ENCODE data around the gene BPIFB1.

Gene BPIFB1

GRCh38 chr20:33280000-33280680 lies 2.9 kb upstream of the BPIFB1 start:
- Mint-ChIP-seq H3K4me3 (no peak overlapping the region), H3K4me1 (no peaks in the 10 kb centered on the region), H3K36me3 (ENCODE audit: low read depth) (no peaks in the 10 kb centered on the region), H3K27me3 (peaks cover 12% of the 10 kb centered on the region), H3K9me3 (no peaks in the 10 kb centered on the region), H3K27ac (no peak overlapping the region)
- ATAC-seq, result no peak
- DNase-seq, result no peak

GRCh38 chr20:33280775-33281174 lies 2.2 kb upstream of the BPIFB1 start:
- DNase-seq (no peak), ATAC-seq (no peak)
- Mint-ChIP-seq H3K4me1 (no peaks in the 10 kb centered on the region), H3K4me3 (no peak overlapping the region), H3K9me3 (no peaks in the 10 kb centered on the region), H3K36me3 (ENCODE audit: low read depth) (no peaks in the 10 kb centered on the region), H3K27me3 (peaks cover 12% of the 10 kb centered on the region), H3K27ac (no peak overlapping the region)

- no peak overlapping the region for H3K27ac Mint-ChIP-seq
- peaks cover 12% of the 10 kb centered on the region for H3K27me3 Mint-ChIP-seq
- H3K4me3 Mint-ChIP-seq, result no peak overlapping the region
- ATAC-seq (no peak), DNase-seq (no peak)
- no peaks in the 10 kb centered on the region for H3K4me1 Mint-ChIP-seq
- H3K9me3 Mint-ChIP-seq, result no peaks in the 10 kb centered on the region
- no peaks in the 10 kb centered on the region for H3K36me3 Mint-ChIP-seq (ENCODE audit: low read depth)
Measured at GRCh38 chr20:33281550-33282146, 1.4 kb upstream of the BPIFB1 start.

GRCh38 chr20:33282196-33282934 lies 649 bp upstream of the BPIFB1 start:
- DNase-seq (no peak), ATAC-seq (no peak)
- peaks cover 11% of the 10 kb centered on the region for H3K27me3 Mint-ChIP-seq
- H3K9me3 Mint-ChIP-seq, result no peaks in the 10 kb centered on the region
- H3K4me1 Mint-ChIP-seq, result no peaks in the 10 kb centered on the region
- no peak overlapping the region for H3K4me3 Mint-ChIP-seq
- H3K27ac Mint-ChIP-seq, result no peak overlapping the region
- H3K36me3 Mint-ChIP-seq (ENCODE audit: low read depth), result no peaks in the 10 kb centered on the region

- no peaks in the 10 kb centered on the region for H3K36me3 Mint-ChIP-seq (ENCODE audit: low read depth)
- ATAC-seq (no peak), DNase-seq (no peak)
- peaks cover 9% of the 10 kb centered on the region for H3K27me3 Mint-ChIP-seq
- no peaks in the 10 kb centered on the region for H3K9me3 Mint-ChIP-seq
- no peaks in the 10 kb centered on the region for H3K4me1 Mint-ChIP-seq
- H3K27ac Mint-ChIP-seq, result no peak overlapping the region
- H3K4me3 Mint-ChIP-seq, result no peak overlapping the region
Measured at GRCh38 chr20:33284284-33284683, 1.3 kb downstream of the BPIFB1 start.

GRCh38 chr20:33284937-33285336 lies 1.9 kb downstream of the BPIFB1 start:
- Mint-ChIP-seq H3K27me3 (peaks cover 9% of the 10 kb centered on the region), H3K9me3 (no peaks in the 10 kb centered on the region), H3K4me3 (no peak overlapping the region), H3K36me3 (ENCODE audit: low read depth) (no peaks in the 10 kb centered on the region), H3K27ac (no peak overlapping the region), H3K4me1 (no peaks in the 10 kb centered on the region)
- DNase-seq (no peak), ATAC-seq (no peak)

- Mint-ChIP-seq H3K27me3 (peaks cover 7% of the 10 kb centered on the region), H3K9me3 (no peaks in the 10 kb centered on the region), H3K27ac (no peak overlapping the region), H3K36me3 (ENCODE audit: low read depth) (no peaks in the 10 kb centered on the region), H3K4me1 (no peaks in the 10 kb centered on the region), H3K4me3 (no peak overlapping the region)
- ATAC-seq (no peak), DNase-seq (no peak)
Measured at GRCh38 chr20:33285861-33286495, 3.0 kb downstream of the BPIFB1 start.

- DNase-seq (no peak), ATAC-seq (no peak)
- Mint-ChIP-seq H3K27me3 (peaks cover 12% of the 10 kb centered on the region), H3K27ac (no peak overlapping the region), H3K4me1 (no peaks in the 10 kb centered on the region), H3K36me3 (ENCODE audit: low read depth) (no peaks in the 10 kb centered on the region), H3K9me3 (no peaks in the 10 kb centered on the region), H3K4me3 (no peak overlapping the region)
Measured at GRCh38 chr20:33287884-33288283, 4.9 kb downstream of the BPIFB1 start.

GRCh38 chr20:33290852-33291251 lies 7.8 kb downstream of the BPIFB1 start:
- Mint-ChIP-seq H3K27ac (no peak overlapping the region), H3K27me3 (peaks cover 7% of the 10 kb centered on the region), H3K4me1 (no peaks in the 10 kb centered on the region), H3K36me3 (ENCODE audit: low read depth) (no peaks in the 10 kb centered on the region), H3K4me3 (no peak overlapping the region), H3K9me3 (no peaks in the 10 kb centered on the region)
- ATAC-seq, result no peak
- no peak for DNase-seq

GRCh38 chr20:33291416-33291815 lies 8.4 kb downstream of the BPIFB1 start:
- Mint-ChIP-seq H3K9me3 (no peaks in the 10 kb centered on the region), H3K4me1 (no peaks in the 10 kb centered on the region), H3K4me3 (no peak overlapping the region), H3K27ac (no peak overlapping the region), H3K36me3 (ENCODE audit: low read depth) (no peaks in the 10 kb centered on the region), H3K27me3 (peaks cover 7% of the 10 kb centered on the region)
- ATAC-seq (no peak), DNase-seq (no peak)

- H3K9me3 Mint-ChIP-seq, result no peaks in the 10 kb centered on the region
- H3K27ac Mint-ChIP-seq, result no peak overlapping the region
- peaks cover 7% of the 10 kb centered on the region for H3K27me3 Mint-ChIP-seq
- no peaks in the 10 kb centered on the region for H3K36me3 Mint-ChIP-seq (ENCODE audit: low read depth)
- ATAC-seq (no peak), DNase-seq (peak; percentile 74)
- no peaks in the 10 kb centered on the region for H3K4me1 Mint-ChIP-seq
- H3K4me3 Mint-ChIP-seq, result no peak overlapping the region
Measured at GRCh38 chr20:33291830-33292355, 8.9 kb downstream of the BPIFB1 start.

- no peak overlapping the region for H3K4me3 Mint-ChIP-seq
- H3K9me3 Mint-ChIP-seq, result no peaks in the 10 kb centered on the region
- H3K36me3 Mint-ChIP-seq (ENCODE audit: low read depth), result no peaks in the 10 kb centered on the region
- H3K27me3 Mint-ChIP-seq, result peaks cover 14% of the 10 kb centered on the region
- no peak overlapping the region for H3K27ac Mint-ChIP-seq
- no peak for ATAC-seq
- no peak for DNase-seq
- H3K4me1 Mint-ChIP-seq, result no peaks in the 10 kb centered on the region
Measured at GRCh38 chr20:33296206-33296605, 13.2 kb downstream of the BPIFB1 start.

GRCh38 chr20:33298391-33298790 lies 15.4 kb downstream of the BPIFB1 start:
- Mint-ChIP-seq H3K27me3 (peaks cover 10% of the 10 kb centered on the region), H3K36me3 (ENCODE audit: low read depth) (no peaks in the 10 kb centered on the region), H3K9me3 (no peaks in the 10 kb centered on the region), H3K4me3 (no peak overlapping the region), H3K27ac (no peak overlapping the region), H3K4me1 (no peaks in the 10 kb centered on the region)
- DNase-seq (no peak), ATAC-seq (no peak)

GRCh38 chr20:33299111-33299603 lies 16.1 kb downstream of the BPIFB1 start:
- Mint-ChIP-seq H3K36me3 (ENCODE audit: low read depth) (no peaks in the 10 kb centered on the region), H3K27ac (no peak overlapping the region), H3K4me3 (no peak overlapping the region), H3K27me3 (peaks cover 8% of the 10 kb centered on the region), H3K9me3 (no peaks in the 10 kb centered on the region), H3K4me1 (no peaks in the 10 kb centered on the region)
- DNase-seq, result peak; percentile 78
- ATAC-seq, result peak; percentile 75

All from activated naive CD8-positive, alpha-beta T cell treated with anti-CD3 and anti-CD28 coated beads, Interleukin-2, amount 50 U/mL, for 24 hours (primary cell).